ENCODE results near the gene TCEANC. TPM values are rescaled to one million over a fixed set of nuclear protein-coding genes. Genes with fewer than 3 reads are reported as not detected.

Gene TCEANC
- total RNA-seq, 1 donor from 2014 or later: 14.1 TPM

Other genes starting within 250 kb of the TCEANC start
- 36.0 TPM for gene EGFL6, start 83.5 kb upstream of the TCEANC start, total RNA-seq
- gene RAB9A, start 36.0 kb downstream of the TCEANC start, total RNA-seq: 19.3 TPM
- gene TRAPPC2, start 81.5 kb downstream of the TCEANC start, total RNA-seq: 9.9 TPM
- gene OFD1, start 81.6 kb downstream of the TCEANC start, total RNA-seq: 7.3 TPM
- gene GPM6B, start 164.0 kb downstream of the TCEANC start, total RNA-seq: 18.8 TPM

Data from skeletal muscle tissue (tissue), 1 donor.